LNCAP (cell line): ENCODE results near the gene TBC1D9B.

Experiments used
- TF ChIP-seq, protein P1 (sequence below): fragments of 450-650 bp; IDR thresholded peaks from 2 replicates; pipeline ENCODE4 v1.5.1; 2017; ENCODE audit warnings: mild to moderate bottlenecking

The TBC1D9B gene

GRCh38 chr5:179874536-179875292 lies 33.0 kb downstream of the TBC1D9B start:
- TF ChIP-seq, protein P1, sequence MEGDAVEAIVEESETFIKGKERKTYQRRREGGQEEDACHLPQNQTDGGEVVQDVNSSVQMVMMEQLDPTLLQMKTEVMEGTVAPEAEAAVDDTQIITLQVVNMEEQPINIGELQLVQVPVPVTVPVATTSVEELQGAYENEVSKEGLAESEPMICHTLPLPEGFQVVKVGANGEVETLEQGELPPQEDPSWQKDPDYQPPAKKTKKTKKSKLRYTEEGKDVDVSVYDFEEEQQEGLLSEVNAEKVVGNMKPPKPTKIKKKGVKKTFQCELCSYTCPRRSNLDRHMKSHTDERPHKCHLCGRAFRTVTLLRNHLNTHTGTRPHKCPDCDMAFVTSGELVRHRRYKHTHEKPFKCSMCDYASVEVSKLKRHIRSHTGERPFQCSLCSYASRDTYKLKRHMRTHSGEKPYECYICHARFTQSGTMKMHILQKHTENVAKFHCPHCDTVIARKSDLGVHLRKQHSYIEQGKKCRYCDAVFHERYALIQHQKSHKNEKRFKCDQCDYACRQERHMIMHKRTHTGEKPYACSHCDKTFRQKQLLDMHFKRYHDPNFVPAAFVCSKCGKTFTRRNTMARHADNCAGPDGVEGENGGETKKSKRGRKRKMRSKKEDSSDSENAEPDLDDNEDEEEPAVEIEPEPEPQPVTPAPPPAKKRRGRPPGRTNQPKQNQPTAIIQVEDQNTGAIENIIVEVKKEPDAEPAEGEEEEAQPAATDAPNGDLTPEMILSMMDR, result no peak

- TF ChIP-seq, protein P1, result no peak
Observed at GRCh38 chr5:179874136-179874535, 33.6 kb downstream of the TBC1D9B start.

DNA sequence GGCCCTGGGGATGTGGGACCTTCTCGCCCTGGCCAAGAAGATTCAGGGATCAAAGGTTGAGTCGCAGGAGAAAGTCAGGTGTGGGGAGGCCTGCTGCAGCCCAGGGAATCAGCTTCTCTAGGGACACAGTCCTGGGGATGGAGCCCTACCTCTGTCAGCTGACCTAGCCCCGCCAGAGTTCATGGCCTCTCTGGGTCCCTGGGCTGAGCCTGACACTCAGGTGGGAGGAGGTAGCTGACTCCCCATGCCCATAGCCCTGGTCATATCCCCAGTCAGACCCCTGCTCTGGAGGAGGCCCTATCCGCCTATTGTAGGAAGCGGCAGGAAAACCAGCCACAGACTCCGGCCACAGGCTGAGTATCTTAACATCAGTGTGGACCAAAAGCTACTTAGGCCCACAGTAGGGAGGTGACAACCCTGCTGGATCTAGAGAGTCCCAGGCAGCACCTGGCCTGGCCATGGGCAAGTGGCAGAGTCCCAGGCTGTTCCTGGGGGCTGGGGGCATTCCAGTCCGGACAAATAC lies 34.0 kb downstream of the TBC1D9B start:
- TF ChIP-seq, protein P1, result no peak

DNA sequence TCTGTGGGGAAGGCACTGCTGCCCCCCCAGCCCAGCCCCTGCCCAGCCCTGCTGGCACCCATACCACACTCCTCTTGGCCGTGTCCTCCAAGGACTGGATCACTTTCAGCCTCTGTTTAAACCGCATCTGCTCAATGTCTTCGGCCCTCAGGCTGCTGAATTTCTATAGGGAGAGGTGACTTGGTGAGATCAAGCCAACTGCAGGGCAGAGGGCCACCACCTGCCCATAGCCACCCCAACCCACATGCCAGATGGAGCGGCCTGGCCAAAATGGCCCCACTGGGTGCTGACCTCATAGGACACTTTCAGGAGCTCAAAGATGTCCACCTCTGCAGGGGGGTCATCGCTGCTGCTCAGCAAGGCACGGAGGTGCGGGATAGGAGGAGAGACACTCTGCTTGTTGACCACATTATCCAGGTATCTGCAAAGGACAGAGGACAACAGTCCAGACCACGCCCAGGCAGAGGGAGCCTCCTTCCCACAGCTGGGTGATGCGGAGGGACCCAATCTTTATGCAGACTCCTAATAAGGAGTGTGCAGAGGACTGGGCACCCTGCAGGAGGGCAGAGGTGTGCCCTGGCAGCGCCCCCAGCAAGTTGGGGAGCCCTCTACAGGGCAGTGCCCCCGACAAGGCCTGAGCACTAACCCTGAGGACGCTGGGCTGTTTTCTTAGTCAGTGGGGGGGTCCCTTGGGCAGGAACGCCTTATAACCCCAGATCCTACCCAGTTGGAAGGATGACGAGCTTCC lies 34.7 kb downstream of the TBC1D9B start:
- TF ChIP-seq, protein P1, result no peak

DNA sequence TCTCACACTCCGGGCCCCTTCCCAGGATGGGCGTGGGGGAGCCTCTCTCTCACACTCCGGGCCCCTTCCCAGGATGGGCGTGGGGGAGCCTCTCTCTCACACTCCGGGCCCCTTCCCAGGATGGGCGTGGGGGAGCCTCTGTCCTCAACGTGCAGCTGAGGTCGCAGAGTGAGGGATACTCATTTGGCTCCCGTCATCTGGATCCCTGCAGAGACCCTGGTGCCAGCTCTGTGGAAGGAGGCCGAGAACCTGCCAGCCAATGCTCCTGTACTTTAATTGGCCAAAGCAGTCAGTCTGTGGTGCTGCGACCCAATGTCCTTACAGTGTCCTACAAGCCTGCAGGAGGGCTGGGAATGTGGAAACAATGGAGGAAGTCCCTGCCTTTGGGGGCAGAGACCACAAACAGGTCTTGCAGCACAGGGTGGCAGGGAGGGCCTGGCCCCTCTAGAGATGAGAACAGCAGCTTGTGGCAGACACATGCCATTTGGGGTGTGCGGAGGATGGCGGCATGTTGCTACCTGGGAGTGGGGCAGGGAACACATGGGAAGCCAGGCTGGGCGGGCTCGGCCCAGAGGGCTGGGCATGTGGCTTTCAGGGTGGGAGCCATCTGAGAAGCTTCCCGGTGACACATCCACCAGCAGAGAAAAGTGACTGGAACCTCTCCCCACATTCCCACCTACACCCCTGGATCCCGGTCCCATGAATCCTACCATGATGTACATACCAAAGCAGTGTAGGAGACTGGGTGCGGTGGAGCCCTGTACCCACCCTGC lies 35.5 kb downstream of the TBC1D9B start:
- TF ChIP-seq, protein P1, result no peak

DNA sequence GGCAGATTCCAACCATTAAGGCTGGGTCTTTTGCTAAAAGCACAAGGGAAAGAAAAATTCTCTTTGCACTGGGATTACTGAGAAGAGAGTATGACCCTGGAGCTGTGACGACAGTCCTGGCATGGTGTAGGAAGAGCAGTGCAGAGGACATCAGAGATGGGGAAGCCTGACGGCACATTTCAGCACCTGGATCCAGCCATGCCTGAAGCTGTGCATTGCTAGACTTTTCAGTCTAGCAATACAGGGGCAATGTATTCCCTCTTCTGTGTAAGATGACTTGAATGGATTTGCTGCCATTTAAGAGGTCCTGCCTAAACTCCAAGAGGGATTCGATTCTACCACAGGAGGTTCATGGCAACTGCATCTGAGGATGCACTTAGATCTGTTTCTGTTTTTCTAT lies 36.7 kb downstream of the TBC1D9B start:
- TF ChIP-seq, protein P1, result no peak

GRCh38 chr5:179870403-179870903 lies 37.2 kb downstream of the TBC1D9B start:
- TF ChIP-seq, protein P1, result peak; percentile 47
